ENCODE measurements around the gene SLC35C1. TPM values are rescaled to one million over a fixed set of nuclear protein-coding genes. Genes with fewer than 3 reads are reported as not detected.

The SLC35C1 gene
- total RNA-seq, 5 donors from 2014 or later (not counting 1 experiment from before 2014, with no cell fraction given) = 8.3 to 27.0 (median 23.9) TPM

GRCh38 chr11:45851228-45851627, 46.3 kb downstream of the SLC35C1 start:
- no peak overlapping the region for H3K4me3 ChIP-seq (ENCODE audit: control insufficient read depth in 1 of 2, extremely low read depth in 1 of 2, low read length in 1 of 2)
- Mint-ChIP-seq H3K36me3 (peaks cover 20% of the 10 kb centered on the region), H3K4me1 (peaks cover 48 to 62% (median 56%) of the 10 kb centered on the region in 3 donors), H3K27ac (no peak overlapping the region), H3K9me3 (no peaks in the 10 kb centered on the region), H3K27me3 (no peaks in the 10 kb centered on the region), H3K4me3 (no peak overlapping the region)
- ChIA-PET POLR2A (interaction anchor here (0.5 to 1.3 kb wide), 5 partner anchors 9 to 47 kb away, joined by 3 to 6 read pairs (median 3); no protein-coding TSS in a partner anchor), CTCF (interaction anchor here in 1 of 2 donors (1.1 to 2.3 kb wide), 2 partner anchors 22 to 80 kb away, joined by 3 to 6 read pairs; no protein-coding TSS in a partner anchor)
- 100% methylated on average over 1 of the region's 2 CpGs for WGBS (ENCODE audit: insufficient coverage)
- DNase-seq (no peak), ATAC-seq (replicated peaks in 1 of 4) (no peak)
- H3K27ac ChIP-seq (ENCODE audit: low read length) = no peak overlapping the region
- H3K27me3 ChIP-seq (replicated peaks in 1 of 2; ENCODE audit: control insufficient read depth in 2 of 2, extremely low read depth in 1 of 2, insufficient read depth in 2 of 2, low read length in 1 of 2) = no peaks in the 10 kb centered on the region
- H3K4me1 ChIP-seq (ENCODE audit: control insufficient read depth in 1 of 2, extremely low read depth in 1 of 2, insufficient read depth in 2 of 2, low read length in 2 of 2) = peaks cover 17 to 48% of the 10 kb centered on the region in 2 experiments
- H3K9me3 ChIP-seq = no peaks in the 10 kb centered on the region
- peaks cover 3 to 29% of the 10 kb centered on the region in 2 donors for H3K36me3 ChIP-seq (ENCODE audit: control insufficient read depth in 2 of 2, extremely low read depth in 1 of 2, insufficient read depth in 1 of 2, low read length in 1 of 2)

- Mint-ChIP-seq H3K4me1 (peaks cover 39 to 52% (median 47%) of the 10 kb centered on the region in 3 donors), H3K36me3 (peaks cover 26% of the 10 kb centered on the region), H3K9me3 (no peaks in the 10 kb centered on the region), H3K27me3 (no peaks in the 10 kb centered on the region), H3K27ac (no peak overlapping the region), H3K4me3 (no peak overlapping the region)
- POLR2A ChIA-PET = interaction anchor here (0.8 to 1.3 kb wide), 3 partner anchors 9 to 46 kb away, joined by 3 read pairs; no protein-coding TSS in a partner anchor
- Histone ChIP-seq H3K36me3 (ENCODE audit: control insufficient read depth in 2 of 2, extremely low read depth in 1 of 2, insufficient read depth in 1 of 2, low read length in 1 of 2) (peaks cover 10 to 36% of the 10 kb centered on the region in 2 donors), H3K27me3 (replicated peaks in 1 of 2; ENCODE audit: control insufficient read depth in 2 of 2, extremely low read depth in 1 of 2, insufficient read depth in 2 of 2, low read length in 1 of 2) (no peaks in the 10 kb centered on the region), H3K9me3 (no peaks in the 10 kb centered on the region), H3K4me3 (ENCODE audit: control insufficient read depth in 1 of 2, extremely low read depth in 1 of 2, low read length in 1 of 2) (no peak overlapping the region), H3K27ac (ENCODE audit: low read length) (no peak overlapping the region), H3K4me1 (ENCODE audit: control insufficient read depth in 1 of 2, extremely low read depth in 1 of 2, insufficient read depth in 2 of 2, low read length in 2 of 2) (peaks cover 15 to 39% of the 10 kb centered on the region in 2 experiments)
- DNase-seq (no peak), ATAC-seq (replicated peaks in 1 of 4) (no peak)
- CTCF ChIA-PET = no interaction called here
- whole genome bisulfite sequencing (ENCODE audit: insufficient coverage) = no CpG with 5 or more reads among the region's 4 CpGs
Observed at GRCh38 chr11:45852018-45852711, 47.2 kb downstream of the SLC35C1 start.

- Mint-ChIP-seq H3K27me3 (no peaks in the 10 kb centered on the region), H3K36me3 (peaks cover 30% of the 10 kb centered on the region), H3K4me1 (peaks cover 44 to 52% (median 47%) of the 10 kb centered on the region in 3 donors), H3K9me3 (no peaks in the 10 kb centered on the region), H3K27ac (no peak overlapping the region), H3K4me3 (no peak overlapping the region)
- H3K4me1 ChIP-seq (ENCODE audit: control insufficient read depth in 1 of 2, extremely low read depth in 1 of 2, insufficient read depth in 2 of 2, low read length in 2 of 2) = peaks cover 15 to 39% of the 10 kb centered on the region in 2 experiments
- no peak for DNase-seq
- POLR2A ChIA-PET = no interaction called here
- no CpG with 5 or more reads among the region's 1 CpG for WGBS (ENCODE audit: insufficient coverage)
- H3K4me3 ChIP-seq (ENCODE audit: control insufficient read depth in 1 of 2, extremely low read depth in 1 of 2, low read length in 1 of 2) = no peak overlapping the region
- CTCF ChIA-PET = no interaction called here
- no peak overlapping the region for H3K27ac ChIP-seq (ENCODE audit: low read length)
- H3K27me3 ChIP-seq (replicated peaks in 1 of 2; ENCODE audit: control insufficient read depth in 2 of 2, extremely low read depth in 1 of 2, insufficient read depth in 2 of 2, low read length in 1 of 2) = no peaks in the 10 kb centered on the region
- H3K36me3 ChIP-seq (ENCODE audit: control insufficient read depth in 2 of 2, extremely low read depth in 1 of 2, insufficient read depth in 1 of 2, low read length in 1 of 2) = peaks cover 10 to 42% of the 10 kb centered on the region in 2 donors
- no peak for ATAC-seq (replicated peaks in 1 of 4)
- H3K9me3 ChIP-seq = no peaks in the 10 kb centered on the region
Observed at GRCh38 chr11:45852712-45853101, 47.8 kb downstream of the SLC35C1 start.

- Mint-ChIP-seq H3K9me3 (no peaks in the 10 kb centered on the region), H3K27me3 (no peaks in the 10 kb centered on the region), H3K4me1 (peaks cover 38 to 46% (median 40%) of the 10 kb centered on the region in 3 donors), H3K36me3 (peaks cover 34% of the 10 kb centered on the region), H3K4me3 (no peak overlapping the region), H3K27ac (no peak overlapping the region)
- Histone ChIP-seq H3K27me3 (replicated peaks in 1 of 2; ENCODE audit: control insufficient read depth in 2 of 2, extremely low read depth in 1 of 2, insufficient read depth in 2 of 2, low read length in 1 of 2) (no peaks in the 10 kb centered on the region), H3K27ac (ENCODE audit: low read length) (no peak overlapping the region), H3K36me3 (ENCODE audit: control insufficient read depth in 2 of 2, extremely low read depth in 1 of 2, insufficient read depth in 1 of 2, low read length in 1 of 2) (peaks cover 12 to 50% of the 10 kb centered on the region in 2 donors), H3K9me3 (no peaks in the 10 kb centered on the region), H3K4me3 (ENCODE audit: control insufficient read depth in 1 of 2, extremely low read depth in 1 of 2, low read length in 1 of 2) (no peak overlapping the region), H3K4me1 (ENCODE audit: control insufficient read depth in 1 of 2, extremely low read depth in 1 of 2, insufficient read depth in 2 of 2, low read length in 2 of 2) (peaks cover 10 to 31% of the 10 kb centered on the region in 2 experiments)
- ATAC-seq (replicated peaks in 1 of 4) (no peak), DNase-seq (no peak)
- 89% methylated on average over 4 of the region's 7 CpGs for WGBS (ENCODE audit: insufficient coverage)
- ChIA-PET POLR2A (interaction anchor here in 1 of 2 donors (0.6 to 1.1 kb wide), 2 partner anchors 8 to 10 kb away, joined by 3 to 4 read pairs; no protein-coding TSS in a partner anchor), CTCF (interaction anchor here in 1 of 2 donors (0.9 kb wide), 1 partner anchor 9 kb away, joined by 3 read pairs; no protein-coding TSS in a partner anchor)
Observed at GRCh38 chr11:45853332-45854219, 48.6 kb downstream of the SLC35C1 start.

GRCh38 chr11:45855308-45855707, 50.4 kb downstream of the SLC35C1 start:
- H3K36me3 ChIP-seq (ENCODE audit: control insufficient read depth in 2 of 2, extremely low read depth in 1 of 2, insufficient read depth in 1 of 2, low read length in 1 of 2) = peaks cover 12 to 65% of the 10 kb centered on the region in 2 donors

GRCh38 chr11:45856044-45856468, 51.1 kb downstream of the SLC35C1 start:
- Histone ChIP-seq H3K27ac (ENCODE audit: low read length) (no peak overlapping the region), H3K27me3 (replicated peaks in 1 of 2; ENCODE audit: control insufficient read depth in 2 of 2, extremely low read depth in 1 of 2, insufficient read depth in 2 of 2, low read length in 1 of 2) (no peaks in the 10 kb centered on the region), H3K4me1 (ENCODE audit: control insufficient read depth in 1 of 2, extremely low read depth in 1 of 2, insufficient read depth in 2 of 2, low read length in 2 of 2) (peaks cover 0 to 12% of the 10 kb centered on the region in 2 experiments), H3K36me3 (ENCODE audit: control insufficient read depth in 2 of 2, extremely low read depth in 1 of 2, insufficient read depth in 1 of 2, low read length in 1 of 2) (peaks cover 14 to 69% of the 10 kb centered on the region in 2 donors), H3K9me3 (no peaks in the 10 kb centered on the region), H3K4me3 (ENCODE audit: control insufficient read depth in 1 of 2, extremely low read depth in 1 of 2, low read length in 1 of 2) (no peak overlapping the region)
- H3K27me3 Mint-ChIP-seq = no peaks in the 10 kb centered on the region
- CTCF ChIA-PET = no interaction called here
- H3K27ac Mint-ChIP-seq = no peak overlapping the region
- peaks cover 17 to 26% (median 19%) of the 10 kb centered on the region in 3 donors for H3K4me1 Mint-ChIP-seq
- no peak for DNase-seq
- POLR2A ChIA-PET = no interaction called here
- H3K4me3 Mint-ChIP-seq = no peak overlapping the region
- peaks cover 39% of the 10 kb centered on the region for H3K36me3 Mint-ChIP-seq
- WGBS (ENCODE audit: insufficient coverage) = 100% methylated on average over 5 of the region's 6 CpGs
- no peak for ATAC-seq (replicated peaks in 1 of 4)
- H3K9me3 Mint-ChIP-seq = no peaks in the 10 kb centered on the region

More at GRCh38 chr11:45855308-45855707, 50.4 kb downstream of the SLC35C1 start:
- H3K4me3 Mint-ChIP-seq = no peak overlapping the region
- no peaks in the 10 kb centered on the region for H3K9me3 Mint-ChIP-seq
- Histone ChIP-seq H3K4me1 (ENCODE audit: control insufficient read depth in 1 of 2, extremely low read depth in 1 of 2, insufficient read depth in 2 of 2, low read length in 2 of 2) (peaks cover 3 to 15% of the 10 kb centered on the region in 2 experiments), H3K4me3 (ENCODE audit: control insufficient read depth in 1 of 2, extremely low read depth in 1 of 2, low read length in 1 of 2) (no peak overlapping the region), H3K27me3 (replicated peaks in 1 of 2; ENCODE audit: control insufficient read depth in 2 of 2, extremely low read depth in 1 of 2, insufficient read depth in 2 of 2, low read length in 1 of 2) (no peaks in the 10 kb centered on the region), H3K27ac (ENCODE audit: low read length) (no peak overlapping the region), H3K9me3 (no peaks in the 10 kb centered on the region)
- no peak for ATAC-seq (replicated peaks in 1 of 4)
- CTCF ChIA-PET = no interaction called here
- DNase-seq = no peak
- WGBS (ENCODE audit: insufficient coverage) = 75% methylated on average over 4 of the region's 5 CpGs
- peaks cover 24 to 34% (median 26%) of the 10 kb centered on the region in 3 donors for H3K4me1 Mint-ChIP-seq
- POLR2A ChIA-PET = no interaction called here
- peaks cover 38% of the 10 kb centered on the region for H3K36me3 Mint-ChIP-seq
- H3K27ac Mint-ChIP-seq = no peak overlapping the region
- H3K27me3 Mint-ChIP-seq = no peaks in the 10 kb centered on the region

Measured in T-cell (primary cell).